D341Med (cell line): ENCODE results near the gene RAPGEF1.

Source experiments
- DNase-seq: peaks from one replicate; pipeline ENCODE4 v3.0.0; 2012; ENCODE audit warnings: low spot score

The RAPGEF1 gene

DNA sequence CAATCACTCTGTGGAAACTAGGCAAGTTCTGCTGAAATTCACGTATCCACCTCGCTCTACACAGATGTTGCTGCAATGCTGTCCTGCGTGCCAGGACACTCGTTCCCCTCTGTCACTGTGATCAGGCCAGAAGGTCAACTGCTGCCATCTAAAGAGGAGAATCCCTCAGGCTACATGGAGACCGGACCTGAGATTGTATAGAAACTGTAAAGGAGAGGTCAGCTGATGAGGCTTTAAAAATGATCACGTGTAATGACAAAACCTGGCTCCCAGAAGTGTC is 114.4 kb downstream of the RAPGEF1 start:
- DNase-seq = no peak

DNA sequence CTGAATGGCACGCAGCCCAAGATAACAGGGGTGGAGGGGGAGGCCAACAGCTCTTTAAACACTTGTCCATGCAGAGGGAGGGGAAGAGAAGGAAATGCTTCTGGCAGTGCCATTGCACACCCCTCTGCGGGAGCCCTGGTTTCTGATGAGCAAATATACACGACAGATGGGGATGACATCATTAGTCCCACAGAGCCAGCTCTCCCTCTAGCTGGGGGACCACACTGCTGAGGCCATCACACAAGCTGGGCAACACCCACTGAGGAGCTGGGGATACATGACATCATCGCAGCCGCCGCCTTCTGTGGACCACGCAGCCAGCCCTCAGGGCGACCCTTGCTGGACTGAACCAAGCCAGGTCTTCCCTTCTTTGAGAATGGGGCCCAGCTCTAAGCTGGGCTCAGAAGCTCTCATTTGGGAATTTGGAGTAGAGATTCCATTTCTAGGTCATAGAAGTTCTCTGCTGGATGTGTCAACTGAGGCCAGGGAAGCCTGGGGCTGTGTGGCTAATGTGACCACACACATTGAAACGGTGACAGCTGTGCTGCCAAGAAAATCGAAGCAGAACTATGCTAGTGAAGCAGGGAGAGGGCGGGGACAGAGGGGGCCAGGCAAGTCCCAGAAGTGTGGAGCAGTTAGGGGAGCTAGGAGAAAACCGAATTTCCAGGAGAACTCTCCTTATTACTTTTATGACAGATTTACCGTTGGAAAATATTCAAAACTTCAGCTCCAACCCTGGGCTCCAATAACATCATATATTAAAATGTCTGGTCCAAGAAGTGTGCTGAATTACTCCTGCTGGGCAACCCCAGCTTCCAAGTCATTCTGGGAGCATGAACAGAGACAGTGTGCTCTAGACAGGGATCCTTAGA is 115.0 kb downstream of the RAPGEF1 start:
- peak; percentile 55 for DNase-seq

DNA sequence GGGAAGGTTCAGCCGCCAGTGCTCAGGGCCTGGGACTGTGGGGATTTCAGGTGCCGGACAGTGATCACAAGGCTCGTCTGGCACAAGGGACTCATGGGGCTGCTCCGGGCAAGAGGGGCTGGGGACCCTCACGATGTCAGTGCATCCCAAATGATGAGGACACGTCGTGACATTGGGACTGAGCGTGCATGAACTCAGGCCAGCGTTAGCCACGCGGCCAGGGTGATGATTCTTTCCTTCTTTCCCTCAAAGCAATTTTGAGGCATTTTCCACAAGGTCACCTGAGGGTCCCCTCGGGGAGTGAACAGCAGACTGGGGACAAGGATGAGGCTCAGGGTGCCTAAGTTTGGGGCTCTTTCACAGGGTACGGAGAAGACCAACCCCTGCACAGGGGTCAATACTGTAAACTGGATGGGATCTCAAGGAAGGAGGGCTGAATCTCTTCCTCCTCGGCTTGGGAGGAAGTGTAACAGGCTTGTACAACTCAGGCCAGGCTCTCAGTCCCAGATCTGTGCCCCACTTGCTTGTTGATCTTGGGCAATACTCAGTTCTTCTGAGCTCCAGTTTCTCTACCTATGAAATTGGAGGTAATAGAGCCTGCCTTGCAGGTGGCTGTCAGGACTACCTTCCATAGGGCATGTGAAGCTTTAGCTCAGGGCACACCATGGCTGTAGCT is 116.1 kb downstream of the RAPGEF1 start:
- no peak for DNase-seq

DNA sequence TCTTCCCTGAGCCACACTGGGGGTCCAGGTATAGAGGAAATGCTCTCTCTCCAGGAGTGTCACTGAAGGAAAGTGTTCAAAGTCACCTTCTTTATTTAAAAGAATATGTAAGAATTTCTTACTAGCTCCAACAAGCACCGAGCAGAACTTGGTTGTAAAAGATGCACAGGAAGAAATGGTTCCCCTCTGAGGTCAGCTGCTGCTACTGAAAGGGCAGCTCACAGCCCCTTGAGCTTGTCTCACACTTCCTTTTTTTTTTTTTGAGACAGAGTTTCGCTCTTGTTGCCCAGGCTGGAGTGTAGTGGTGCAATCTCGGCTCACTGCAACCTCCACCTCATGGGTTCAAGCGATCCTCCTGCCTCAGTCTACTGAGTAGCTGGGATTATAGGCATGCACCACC is 117.4 kb downstream of the RAPGEF1 start:
- DNase-seq = no peak

DNA sequence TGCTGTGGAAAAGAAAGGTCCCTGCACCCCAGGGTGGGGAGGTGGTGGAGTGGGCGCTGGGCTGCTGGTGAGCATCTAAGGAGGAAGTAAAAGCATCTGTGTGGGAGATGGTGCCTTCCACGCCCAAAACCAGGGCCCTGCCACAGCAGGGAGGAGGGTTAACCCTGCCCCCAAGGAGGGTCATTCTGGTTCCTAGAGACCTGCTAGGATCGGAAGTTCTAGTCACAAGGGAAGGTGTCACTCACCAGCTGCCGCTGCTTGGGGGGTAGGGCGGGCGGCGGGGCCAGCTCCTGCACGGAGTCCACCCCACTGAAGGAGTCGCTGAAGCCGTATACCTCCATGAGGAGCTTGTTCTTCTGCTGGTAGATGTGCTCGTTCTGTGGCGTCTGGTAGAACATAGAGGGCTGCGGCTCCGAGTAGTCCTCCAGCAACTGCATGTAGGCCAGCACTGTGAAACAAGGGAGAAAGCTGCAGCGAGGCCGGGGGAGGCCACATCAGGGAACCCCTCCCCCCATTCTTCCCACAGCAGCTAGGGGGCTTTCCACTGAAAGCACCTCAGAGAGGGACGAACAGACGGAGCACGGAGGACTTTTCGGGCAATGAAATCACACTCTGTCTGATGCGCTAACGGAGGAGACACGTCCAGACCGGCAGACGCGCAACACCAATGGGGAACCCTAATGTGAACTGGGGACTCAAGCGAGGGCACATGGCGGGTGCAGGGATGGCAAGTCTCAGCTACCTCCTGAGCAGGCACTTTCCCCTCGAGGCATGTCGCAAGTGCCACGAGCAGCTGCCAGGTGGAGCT is 118.1 kb downstream of the RAPGEF1 start:
- DNase-seq = no peak

DNA sequence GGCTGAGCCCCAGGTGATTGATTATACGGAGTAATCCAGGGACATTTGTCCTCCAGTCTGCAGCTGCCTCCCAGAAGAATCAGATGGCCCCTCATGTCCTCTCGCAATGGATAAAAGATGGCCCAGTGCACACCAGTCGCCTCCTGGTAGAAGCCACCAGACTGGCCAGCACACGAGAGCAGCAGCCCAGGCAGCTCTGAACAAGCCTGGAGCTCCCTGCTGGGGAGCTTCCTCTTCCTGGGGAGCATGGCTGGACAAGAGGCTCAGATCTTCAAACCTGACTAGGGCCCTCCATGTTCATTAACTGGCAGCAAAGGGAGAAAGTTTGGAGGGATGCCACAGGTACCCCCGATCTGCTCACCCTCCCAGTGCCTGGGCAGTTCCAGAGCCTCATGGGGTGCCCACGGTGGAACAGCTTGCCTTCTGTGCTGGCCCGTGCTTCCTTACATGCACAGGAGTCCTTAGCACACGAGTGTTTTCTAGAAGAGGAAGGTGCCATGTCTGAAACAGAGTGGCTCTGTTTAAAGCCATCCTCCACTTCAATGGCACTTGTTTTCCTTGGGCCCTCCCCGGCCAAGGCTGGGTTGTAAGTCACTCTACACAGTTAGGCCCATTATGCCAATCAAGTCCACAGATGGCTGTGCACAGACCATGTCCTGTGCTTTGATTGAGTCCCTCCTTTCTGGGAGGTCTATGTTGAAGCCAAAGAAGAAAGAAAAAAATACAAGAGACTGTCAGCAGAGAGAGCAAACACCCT is 118.9 kb downstream of the RAPGEF1 start:
- no peak for DNase-seq

DNA sequence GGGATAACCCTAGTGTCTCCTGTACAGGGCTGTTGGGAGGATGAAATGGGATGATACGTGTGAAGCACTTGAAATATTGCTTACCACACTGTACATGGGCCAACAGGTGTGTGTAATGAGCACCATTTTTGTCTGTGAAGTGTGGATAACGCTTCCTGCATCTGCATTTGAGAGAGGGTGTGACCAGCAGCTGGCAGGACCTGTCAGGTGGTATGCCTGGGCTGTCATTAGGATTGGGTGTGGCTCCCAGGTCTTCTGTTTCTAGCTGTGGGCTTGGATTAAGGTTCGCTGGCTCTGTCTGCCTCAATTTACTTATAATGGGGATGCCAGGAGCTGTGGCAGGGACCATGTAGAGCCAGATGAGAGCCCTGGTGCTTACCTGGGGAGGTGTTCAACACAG is 120.2 kb downstream of the RAPGEF1 start:
- DNase-seq = no peak

DNA sequence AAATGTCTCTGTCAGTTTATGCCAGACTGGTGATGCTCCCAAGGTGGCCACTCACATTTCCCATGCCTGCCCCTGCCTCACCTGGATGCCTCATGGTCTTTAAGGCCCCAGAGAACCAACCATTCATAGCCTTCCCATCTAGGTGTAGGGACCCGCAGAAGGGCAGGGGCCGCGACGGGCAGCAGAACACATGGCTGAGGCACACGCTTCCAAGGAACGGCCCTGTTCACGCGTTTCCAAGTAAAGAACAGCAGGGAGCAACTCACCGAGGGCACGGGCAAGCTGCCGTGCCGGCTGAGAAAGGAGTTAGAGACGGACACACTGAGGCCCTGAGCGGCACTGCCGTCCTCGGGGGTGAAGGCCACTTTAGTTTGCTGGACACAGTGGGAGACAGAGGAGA is 121.1 kb downstream of the RAPGEF1 start:
- no peak for DNase-seq

DNA sequence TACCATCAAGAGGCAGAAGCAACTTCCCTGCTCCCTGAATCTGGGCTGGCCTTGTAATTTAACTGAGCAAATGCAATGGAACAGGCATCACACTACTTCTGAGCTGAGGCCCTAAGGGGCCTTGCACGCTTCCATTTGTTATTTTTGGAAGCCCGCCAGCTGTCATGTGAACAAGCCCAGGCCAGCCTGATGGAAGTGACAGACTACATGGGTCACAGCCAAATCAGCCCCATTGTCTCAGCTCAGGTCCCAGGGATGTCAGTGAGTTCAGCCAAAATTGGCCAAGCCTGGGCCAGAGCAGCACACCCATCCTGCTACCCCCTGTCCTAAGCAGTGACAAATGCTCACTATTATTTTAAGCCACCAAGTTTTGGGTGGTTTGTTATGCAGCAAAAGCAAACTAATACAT is 121.8 kb downstream of the RAPGEF1 start:
- no peak for DNase-seq

DNA sequence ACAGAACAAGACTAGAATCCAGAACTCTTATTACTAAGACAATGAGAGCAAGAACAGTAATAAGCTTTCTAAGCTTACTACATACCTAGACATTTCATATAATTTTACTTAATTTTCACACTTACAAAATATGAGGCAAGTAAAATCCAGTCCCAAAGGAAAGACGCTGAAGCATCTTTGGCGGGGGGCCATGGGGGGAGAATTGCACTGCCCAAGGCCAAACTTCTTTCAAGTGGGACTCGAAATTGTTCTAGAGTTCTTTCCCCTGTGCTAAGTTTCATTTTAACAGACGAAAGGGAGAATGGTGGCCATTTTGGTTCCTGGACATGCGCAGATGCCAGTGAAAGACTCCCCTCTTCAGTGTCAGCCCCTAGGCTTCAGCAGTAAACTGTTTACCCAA is 122.3 kb downstream of the RAPGEF1 start:
- DNase-seq = no peak

DNA sequence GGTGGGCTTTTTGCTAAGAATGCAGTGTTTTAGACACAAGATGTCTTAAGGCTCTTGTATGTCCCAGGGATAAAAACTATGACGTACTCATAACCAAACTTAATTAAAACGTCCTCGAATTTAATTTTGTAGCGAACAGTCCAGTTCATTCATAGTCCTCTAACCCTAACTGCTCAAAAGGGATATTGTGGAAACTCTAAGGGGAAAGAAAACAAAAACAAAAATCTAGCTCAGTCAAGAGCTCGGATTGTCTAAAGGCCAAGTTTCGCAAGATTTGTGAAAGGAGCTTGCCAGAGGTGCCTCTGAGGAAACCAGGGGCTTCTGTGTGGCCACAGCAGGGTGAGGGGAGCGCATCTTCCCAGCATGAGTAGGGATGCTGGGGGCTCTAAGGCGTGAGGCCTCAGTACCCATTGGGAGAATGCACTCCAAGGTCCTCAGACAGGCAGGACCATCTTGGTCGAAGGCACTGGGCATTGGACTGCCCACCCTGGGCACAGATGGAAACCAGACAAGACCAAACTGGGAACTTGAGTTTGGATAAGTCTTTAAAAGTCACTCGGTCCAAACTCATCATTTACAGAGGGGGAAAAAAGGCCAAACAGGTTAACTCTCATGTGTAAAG is 122.8 kb downstream of the RAPGEF1 start:
- DNase-seq = no peak

DNA sequence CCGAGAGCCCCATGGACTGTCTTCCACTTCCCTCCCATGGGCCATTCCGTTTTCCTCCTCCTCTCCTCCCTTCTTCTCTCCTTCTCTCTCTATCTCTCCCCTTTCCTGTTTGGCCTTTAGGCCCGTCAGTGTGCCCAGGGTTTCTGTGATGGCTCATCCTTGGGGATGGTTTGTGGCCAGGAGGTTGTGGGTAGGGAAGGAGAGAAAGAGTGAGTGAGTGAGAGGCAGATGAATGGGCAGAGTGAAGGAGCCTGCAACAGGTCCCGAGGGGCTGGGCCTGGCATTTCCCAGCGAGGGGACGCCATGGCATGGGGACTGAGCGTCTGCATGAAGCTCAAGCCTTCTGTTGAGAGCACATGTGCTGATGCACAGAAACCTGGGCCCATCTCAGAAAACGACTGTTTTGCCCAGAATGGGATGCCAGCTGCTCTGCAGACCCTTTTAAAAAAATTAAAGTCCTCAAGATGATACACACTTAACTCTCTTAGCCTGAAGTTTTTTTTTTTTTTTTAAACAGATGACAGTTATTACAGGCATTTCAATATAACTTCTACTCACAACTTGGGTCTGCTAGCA is 125.4 kb downstream of the RAPGEF1 start:
- no peak for DNase-seq

DNA sequence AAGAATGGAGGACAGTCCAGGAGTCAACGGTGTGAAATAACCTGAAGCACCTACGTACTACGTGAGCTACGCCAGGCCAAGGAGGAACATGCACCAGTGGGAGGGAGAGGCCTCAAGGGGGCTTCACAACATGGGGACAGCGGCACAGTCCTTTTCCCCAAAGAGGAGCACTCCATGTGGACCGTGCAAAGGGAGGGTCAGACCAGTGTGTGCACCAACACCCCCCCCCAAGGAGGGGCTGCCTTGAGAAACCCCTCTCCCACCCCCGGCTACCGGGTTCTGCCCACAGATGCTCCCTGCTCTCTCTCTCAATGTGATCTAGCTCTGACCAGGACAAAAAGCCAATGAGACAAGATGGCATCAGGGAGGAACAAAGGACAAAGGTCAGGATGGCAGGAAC is 126.0 kb downstream of the RAPGEF1 start:
- DNase-seq = no peak

DNA sequence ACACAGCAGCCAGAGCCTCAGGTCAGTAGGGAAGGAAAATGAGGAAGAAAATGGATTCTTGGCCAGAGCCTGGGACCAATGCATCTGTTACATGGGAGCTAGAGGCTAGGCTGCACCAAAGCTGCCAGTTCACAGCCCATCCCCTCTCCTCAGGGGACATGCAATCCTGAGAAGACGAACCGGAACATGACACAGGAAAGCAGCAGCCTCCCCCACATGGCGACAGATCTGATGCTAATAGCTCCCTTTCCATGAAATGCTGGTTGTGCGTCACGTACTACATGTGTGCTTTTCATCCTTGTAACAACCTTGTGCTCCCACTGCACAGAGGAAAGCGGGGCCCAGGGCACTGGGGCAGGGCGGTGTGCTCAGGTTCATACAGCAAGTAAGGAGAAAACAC is 127.0 kb downstream of the RAPGEF1 start:
- DNase-seq = no peak

DNA sequence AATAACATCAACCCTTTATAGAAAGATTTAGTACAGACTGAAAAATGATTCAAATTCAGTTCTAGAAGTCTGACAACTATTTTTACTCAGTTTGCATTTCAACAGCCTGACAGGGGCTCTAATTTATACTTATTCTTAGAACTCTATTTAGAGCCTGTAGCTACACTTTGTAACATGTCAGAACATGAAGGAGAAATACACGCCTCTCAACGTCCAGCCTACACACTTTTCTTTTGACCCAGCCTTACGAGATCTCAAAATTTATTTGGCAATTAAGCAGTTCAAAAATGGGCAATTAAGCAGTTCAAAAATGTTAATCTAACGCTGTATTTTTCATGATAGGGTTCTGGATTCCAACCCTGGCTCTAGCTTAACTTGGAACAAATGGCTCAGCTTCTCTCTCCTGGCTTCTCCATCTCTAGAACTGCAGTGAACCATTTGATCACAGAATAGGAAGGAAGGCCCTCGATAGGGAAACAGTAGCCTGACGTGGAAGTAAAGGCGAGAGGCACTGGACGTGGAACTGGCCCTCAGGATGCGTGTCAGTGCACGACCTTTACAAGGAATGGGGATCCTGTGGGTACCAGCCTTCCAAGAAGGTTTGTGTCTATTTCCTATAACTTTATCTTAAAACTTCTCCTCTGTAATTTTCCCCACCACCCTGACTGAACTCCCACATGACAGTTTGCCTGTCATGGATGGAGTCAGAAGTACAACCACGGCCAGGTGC is 128.1 kb downstream of the RAPGEF1 start:
- no peak for DNase-seq

DNA sequence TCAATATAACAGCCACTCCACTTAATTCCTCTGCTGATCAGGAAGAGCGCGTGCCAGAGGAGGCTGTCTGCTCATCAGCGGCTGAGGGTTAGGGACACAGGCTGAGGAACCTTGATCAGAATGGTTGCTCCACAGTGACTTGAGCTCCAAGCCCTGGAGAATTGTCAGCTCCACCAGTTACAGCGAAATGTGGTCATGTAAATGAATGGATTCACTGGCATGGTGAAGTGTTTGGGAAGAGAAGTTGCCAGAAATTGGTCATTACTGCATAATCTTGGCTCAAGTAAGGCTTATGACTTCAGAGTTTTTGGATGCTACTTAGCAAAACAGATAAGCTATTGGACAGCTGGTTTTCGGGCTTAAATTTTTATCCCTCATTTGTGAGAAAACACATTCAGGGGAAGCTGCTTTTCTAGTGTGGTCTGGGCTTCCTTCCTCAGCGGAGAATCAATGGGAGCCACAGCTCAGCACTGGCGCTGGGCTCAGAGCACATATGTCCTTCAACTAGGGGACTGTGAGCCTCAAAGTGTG is 129.6 kb downstream of the RAPGEF1 start:
- peak; percentile 79 for DNase-seq

DNA sequence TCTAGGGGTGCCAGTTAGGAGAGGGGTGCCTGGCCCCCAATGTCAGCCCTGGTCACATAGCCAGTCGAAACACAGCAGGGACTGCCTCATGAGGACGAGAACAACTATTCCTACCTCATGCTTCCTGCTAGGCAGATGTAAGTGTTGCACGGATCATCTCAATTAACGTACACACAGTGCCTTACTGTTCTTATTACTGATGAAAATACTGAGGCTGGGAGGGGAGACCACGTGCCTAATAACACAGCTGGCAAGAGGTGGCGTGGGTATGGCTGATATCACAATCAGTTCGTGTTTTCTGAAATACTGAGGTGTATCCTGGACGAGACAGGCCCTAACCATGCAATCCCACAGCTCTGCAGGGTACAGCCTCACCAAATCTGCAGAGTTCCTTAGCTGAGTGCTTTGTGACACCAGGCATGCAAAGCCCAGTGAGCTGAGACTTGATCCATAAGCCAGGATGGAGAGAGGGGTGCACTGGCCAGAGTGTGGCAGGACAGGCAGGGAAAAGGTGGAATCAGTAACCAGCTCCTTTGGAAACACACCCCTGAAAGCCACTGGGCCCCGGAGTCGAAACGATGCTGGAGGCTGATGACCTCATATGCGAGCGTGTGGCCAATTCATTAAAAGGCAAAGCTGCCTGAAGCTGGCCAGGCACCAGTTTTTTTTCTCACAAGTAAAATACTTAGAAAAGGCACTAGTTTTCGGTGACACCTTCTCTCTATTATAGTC is 130.6 kb downstream of the RAPGEF1 start:
- DNase-seq = no peak

DNA sequence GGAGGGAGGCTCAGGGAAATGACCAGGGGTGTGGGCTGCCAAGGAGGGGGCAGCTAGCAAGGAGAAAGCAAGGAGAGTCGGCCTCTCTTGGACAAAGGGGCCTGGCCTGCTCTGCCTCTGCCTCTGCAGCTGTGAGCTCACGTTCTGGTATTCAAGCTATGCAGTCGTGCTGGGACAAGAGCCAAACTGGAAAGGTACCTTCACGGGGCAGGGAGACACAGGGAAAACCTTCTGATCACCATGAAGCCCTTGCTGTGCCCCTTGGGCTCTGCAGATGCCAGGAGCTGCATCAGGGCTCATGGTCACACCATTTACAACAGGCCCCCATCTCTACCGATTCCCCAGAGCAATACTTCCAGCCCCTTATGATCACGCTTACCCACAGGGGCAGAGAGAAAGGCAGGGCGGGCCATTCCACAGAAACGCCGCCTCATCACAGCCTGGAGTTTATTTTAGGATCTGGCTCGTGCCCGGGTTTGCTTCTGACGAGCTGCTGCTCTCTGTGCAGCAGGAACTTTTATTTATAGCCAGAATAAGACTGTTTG is 131.3 kb downstream of the RAPGEF1 start:
- no peak for DNase-seq

DNA sequence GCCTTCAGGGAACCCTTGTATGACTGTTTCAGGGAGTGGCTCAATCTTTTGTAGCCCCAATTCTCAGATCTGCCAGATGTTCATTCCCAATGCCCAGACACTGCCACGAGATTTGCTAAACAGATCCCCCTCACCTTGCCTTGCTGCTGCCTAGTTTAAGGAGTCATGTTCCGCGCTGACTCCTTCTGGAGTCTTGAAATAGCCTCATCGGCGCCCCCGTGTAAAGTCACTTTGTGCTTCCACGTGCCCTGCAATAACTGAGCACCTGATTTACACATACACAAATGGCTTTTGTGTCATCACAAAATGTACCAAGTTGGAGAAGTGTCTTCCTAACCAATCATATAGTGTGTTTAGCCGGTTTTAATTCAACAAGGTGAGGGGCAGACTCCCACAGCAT is 132.3 kb downstream of the RAPGEF1 start:
- DNase-seq = no peak
